HG02884 (cell line): ENCODE measurements around the gene JAZF1.

ENCODE experiments used
- ATAC-seq: cut with Tn5 transposase; IDR thresholded peaks from one replicate; pipeline ENCODE4 v1.9.1; 2021; ENCODE audit warnings: mild to moderate bottlenecking, moderate library complexity; ENCODE audit not compliant: unreplicated experiment

The JAZF1 gene

DNA sequence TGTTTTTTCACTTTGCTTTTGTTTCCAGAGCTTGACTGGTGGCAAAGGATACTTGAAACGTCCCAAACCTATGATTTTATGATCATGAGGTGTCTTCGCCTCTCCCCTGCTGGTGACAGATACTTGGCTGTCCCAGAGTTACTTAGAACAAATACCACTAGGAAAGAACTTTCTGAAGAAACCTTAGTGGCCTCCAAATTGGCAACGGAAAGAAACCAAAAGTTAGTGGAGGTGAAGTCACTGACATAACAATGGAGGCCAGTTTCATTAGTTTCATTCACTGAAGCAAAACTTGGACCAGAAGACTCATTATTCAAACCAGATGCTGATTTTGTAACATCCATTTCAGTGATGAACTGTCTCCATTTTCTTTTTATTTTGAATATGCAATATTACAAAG is 68.6 kb downstream of the JAZF1 start:
- no peak for ATAC-seq

DNA sequence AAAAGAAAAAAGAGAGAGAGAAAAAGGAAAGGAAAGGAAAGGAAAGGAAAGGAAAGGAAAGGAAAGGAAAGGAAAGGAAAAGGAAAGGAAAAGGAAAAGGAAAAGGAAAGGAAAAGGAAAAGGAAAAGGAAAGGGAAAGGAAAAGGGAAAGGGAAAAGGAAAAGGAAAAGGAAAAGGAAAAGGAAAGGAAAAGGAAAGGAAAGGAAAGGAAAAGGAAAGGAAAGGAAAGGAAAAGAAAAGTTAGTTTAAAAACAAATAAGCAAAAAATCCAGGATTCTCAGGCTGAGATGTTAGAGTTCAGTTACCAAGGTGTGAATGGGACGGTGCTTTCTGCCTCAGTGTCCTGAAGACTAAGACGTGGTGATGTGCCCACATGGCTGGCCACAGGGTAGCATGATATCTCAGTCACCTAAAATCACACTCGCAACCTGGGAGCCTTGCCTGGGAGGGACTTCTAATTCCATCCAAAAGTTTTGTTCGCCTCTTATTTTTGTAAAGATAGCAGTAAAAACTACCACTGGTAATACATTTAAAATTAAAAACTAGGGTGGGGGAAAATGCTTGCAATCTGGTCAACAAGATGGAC is 70.1 kb downstream of the JAZF1 start:
- ATAC-seq = no peak

- ATAC-seq = no peak
These were observed 71.8 kb downstream of the JAZF1 start for GRCh38 chr7:28108747-28109146.

DNA sequence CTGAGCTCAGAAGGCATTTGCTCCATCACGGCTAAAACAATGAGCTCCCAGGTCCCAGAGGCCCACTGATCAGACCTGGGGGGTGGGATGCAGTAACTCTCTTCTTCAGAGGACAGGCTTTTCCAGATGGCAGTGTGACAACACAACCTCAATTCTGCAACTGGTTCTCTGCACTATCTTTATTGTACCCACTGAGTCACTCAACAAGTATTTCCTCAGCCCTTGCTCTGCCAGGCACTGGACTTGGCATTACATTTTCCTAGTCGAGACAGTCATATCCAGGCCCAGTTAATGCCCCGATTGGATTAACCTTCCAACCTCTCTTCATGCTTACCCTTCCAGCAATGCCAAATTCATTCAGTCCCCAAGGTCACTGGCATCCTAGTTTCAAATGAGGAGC is 72.6 kb downstream of the JAZF1 start:
- no peak for ATAC-seq

GRCh38 chr7:28106321-28106829 is 74.2 kb downstream of the JAZF1 start:
- ATAC-seq = no peak

GRCh38 chr7:28105234-28105633 is 75.4 kb downstream of the JAZF1 start:
- no peak for ATAC-seq

DNA sequence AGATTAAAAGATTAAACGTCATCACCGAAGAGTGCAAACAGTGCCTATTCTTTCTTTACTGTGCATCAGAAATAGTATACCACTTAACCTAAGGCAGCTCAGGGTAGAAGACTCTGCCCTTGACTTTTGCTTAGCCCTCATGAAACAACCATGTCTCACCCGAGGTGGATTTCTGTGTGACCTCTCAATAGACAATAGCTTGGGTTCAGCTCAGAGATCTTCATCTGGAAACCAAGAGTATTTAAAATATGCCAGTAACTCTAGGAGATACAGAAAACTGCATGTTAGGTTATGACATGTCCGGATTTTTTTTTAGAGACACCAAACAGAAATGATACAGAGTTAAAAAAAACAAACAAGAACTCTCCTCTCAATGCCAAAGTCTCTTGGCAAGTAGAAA is 75.8 kb downstream of the JAZF1 start:
- no peak for ATAC-seq

GRCh38 chr7:28104041-28104541 is 76.5 kb downstream of the JAZF1 start:
- ATAC-seq = no peak

DNA sequence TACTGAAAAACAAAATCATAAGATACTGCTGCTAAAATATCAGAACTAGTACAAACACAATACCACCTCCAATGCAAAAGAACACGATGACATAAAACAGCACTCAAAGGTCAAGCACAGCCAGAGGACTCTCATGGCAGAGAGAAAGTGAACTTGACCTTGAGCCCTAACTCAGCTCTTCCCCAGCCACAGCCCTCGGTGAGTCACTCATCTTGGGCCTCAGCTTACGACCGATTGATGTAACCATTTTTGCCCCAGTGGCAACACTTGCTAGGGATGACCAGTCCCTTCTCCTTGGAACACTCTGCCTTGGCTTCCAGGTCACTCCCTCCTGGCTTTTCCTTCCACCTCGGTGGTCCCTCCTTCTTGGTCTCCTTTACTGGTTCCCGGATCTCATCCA is 77.8 kb downstream of the JAZF1 start:
- no peak for ATAC-seq

GRCh38 chr7:28096713-28097112 is 83.9 kb downstream of the JAZF1 start:
- ATAC-seq = no peak

GRCh38 chr7:28095231-28095630 is 85.4 kb downstream of the JAZF1 start:
- ATAC-seq = no peak

GRCh38 chr7:28093623-28094232 is 86.9 kb downstream of the JAZF1 start:
- ATAC-seq = no peak

DNA sequence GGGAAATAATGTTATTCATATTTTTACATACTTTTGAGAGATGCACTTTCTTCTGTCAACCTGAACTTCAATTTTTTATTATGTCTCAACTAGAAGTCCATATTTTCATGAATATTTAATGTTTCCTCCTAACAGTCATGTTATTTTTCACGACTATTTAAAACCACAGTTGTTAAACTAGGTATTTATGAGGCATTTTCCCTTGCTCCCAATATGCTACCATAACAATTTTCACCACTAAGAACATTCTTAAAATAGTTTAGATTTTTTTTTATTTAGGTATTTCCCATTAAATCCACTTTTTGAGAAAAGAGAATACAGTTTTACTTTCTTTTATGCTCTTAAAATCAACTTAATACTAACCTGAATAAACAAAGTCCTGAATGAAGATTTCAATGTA is 89.4 kb downstream of the JAZF1 start:
- ATAC-seq = no peak

DNA sequence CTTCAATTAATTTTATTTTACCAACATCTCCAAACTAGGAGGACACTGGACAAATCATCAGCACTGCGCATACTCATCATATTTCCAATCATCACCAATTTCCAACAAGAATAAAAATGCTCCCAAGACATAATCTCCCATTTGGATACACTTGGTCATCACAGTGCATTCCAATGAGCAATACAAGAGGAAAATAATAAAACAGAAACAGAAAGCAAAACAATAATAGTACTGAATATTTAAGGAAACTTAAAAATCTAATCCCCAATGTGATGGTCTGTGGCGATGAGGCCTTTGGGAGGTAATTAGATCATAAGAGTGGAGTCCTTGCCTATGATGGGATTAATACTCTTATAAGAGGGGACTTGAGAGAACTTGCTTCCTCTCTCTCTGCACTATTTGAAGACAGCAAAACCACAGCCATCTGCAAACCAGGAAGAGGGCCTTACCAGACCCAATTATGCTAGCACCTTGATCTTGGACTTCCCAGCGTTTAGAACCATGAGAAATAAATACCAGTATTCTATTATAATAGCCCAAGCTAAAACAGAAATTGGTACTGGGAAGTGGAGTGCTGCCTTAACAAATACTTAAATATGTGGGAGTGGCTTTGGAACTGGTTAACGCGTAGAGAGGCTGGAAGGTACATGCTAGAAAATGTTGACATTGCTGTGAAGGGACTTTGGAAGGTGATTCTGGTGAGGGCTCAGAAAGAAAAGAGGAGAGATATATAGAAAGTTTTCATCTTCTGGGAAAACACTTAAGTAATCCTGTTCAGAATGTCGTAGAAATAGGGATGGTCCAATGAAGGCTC is 91.5 kb downstream of the JAZF1 start:
- no peak for ATAC-seq

DNA sequence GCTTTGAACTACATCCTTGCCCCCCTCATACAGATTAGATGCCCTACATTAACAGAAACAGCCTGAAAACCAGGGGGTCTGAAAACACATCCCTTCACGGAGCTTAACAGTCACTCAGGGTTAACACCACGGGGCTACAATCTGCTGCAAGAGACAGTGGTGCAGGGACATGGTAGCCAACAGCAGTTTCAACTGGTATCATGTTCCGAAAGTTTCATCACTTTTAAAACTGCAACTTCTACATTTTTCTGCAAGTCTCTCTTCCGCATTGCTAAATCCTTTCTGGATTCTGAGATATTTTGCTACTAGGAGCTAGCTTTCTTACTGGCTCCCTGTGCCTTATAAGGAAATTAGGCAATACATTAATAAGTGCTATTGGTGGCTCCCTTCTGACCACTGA is 92.6 kb downstream of the JAZF1 start:
- ATAC-seq = no peak

DNA sequence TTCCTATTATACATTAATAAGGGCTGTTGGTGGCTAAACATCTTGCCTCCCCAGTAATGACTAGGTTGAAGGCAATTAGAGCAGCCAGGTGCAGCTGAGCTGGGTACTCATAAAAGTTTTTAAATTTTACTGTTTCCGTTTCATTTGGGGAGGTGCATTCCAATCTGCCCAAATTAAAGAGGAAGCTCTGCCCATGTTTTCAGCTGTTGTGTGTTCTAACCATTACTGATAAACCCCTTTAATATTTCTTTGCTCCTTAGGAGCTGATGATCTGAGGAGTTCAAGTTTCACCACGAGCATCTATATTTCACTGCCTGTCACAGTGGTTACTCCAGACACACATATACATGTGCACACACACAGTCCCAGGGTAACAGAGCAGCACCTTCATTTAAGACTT is 94.4 kb downstream of the JAZF1 start:
- ATAC-seq = no peak

DNA sequence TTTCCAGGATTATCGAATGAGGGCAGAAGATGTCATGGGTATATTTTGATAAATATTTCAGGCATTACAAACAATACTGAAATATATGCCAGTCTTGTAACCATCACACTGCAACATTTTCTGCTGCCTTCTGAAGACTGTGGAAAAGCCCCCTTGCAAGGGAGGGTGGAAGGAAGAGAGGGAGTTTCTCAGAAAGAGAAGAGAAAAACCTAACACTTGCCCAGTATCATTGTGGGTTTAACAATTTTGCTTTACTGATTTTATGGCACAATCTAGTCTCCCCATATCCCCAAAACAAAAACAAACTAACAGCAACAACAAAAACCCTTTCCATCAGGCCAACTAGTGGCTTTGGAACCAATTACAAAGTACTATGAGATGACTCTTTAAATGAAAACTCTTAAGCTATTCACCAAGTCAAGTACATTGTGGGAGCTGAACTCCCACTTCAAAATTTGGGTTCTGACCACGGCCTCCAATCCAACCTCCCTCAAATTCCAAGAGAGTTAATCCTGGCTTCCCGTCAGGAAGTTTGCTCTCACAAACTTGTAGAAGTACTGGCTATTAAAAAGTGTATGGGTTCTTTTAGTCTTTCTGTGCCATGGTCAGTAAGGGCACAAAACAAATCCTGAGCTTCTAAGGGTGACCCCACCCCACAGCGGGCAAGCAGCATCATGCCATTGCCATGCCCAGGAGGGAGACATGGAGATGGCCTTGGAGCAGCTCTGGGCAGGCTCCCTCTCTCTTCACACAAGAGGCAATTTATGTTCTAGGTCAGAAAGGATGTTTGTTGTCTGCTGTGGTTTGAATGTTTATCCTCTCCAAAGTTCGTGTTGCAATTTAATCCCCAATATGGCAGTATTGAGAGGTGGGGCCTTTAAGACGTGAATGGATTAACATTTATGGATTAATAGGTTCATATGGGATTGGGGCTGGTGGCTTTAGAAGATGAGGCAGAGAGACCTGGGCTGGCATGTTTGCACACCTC is 96.3 kb downstream of the JAZF1 start:
- ATAC-seq = no peak

DNA sequence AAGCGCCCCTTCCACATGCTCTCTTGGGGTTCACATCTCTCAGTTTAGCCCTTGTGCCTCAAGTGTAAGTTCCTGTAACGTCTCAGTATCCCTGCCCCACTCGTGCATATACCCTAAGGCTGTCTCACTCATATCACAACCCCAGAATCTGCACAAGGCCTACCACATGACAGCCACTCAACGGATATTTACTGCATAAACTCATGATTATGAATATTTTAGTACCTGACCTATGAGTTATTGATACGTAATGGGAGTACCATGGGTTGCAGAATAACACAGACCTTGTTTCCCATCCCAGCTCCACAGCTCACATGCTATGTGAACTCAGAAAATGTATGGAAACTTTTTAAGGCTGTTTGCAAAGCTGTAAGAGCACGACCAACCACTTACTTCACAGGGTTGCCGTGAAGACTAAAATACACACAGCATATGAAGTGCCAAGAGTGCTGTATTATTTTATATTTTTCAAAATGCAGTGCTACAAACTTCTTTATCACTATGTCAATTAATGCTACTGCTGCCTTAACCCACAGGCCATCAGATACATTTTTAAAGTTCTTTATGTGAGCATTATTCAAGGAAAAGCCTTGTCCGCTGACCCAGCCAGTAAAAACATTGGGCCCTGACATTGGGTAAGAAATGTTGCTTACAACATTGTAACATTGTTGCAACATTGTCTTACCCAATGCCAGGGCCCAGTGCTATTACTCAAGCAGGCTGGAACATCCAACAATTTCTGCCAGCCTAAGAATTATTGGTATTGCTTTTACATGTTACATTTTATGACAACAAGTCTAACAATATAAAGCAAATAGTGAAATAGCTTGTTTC is 97.2 kb downstream of the JAZF1 start:
- no peak for ATAC-seq

DNA sequence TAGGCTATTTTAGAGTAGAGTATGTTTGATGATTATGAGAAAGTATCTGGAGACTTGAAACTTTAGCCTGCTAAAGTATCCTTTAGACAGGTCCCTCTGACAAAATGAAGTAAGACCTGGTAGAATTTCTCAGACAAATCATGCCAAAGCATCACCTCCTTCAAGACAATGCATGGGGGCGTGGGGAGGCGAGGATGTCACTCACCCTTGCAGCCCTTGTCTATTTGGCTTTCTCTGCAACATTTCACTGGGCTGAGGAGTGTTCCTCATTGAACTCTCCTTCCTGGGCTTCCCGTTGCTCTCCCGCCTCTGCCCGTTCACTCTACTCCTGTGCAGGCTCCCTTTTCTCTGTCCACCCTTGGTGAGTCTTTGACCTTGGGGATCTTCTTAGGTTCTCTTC is 98.5 kb downstream of the JAZF1 start:
- no peak for ATAC-seq

DNA sequence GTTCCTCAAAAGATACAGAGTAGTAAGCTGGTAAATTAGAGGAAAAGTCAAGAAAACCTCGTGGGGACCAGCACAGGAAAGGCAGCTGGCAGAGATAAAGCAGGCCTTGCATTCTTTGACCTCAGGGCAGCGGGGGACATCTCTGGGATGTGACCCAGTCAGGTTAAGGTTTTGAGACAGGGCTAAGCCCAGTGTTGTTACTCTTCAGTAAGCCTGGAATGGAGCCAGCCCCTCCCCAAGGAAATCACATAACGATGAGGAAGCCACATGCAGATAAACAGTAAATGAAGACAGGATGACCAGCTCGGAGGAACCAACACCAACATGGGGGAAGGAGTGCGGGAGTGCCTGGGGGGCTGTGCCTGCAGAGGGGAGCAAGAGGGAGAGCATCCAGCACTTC is 99.6 kb downstream of the JAZF1 start:
- ATAC-seq = no peak
